ENCODE data around the gene EDEM2.
"Not testable (repeated sequence)": the region's sequence is repeated elsewhere in the genome, so short reads cannot be mapped to it uniquely, and the experiment has no call there.

Gene EDEM2

GRCh38 chr20:35134880-35135279, 12.3 kb downstream of the EDEM2 start:
- H3K4me3 ChIP-seq (ENCODE audit: low read length) = no peak overlapping the region
- no peak for DNase-seq (ENCODE audit: low read depth, low spot score)

- no peak overlapping the region for H3K4me3 ChIP-seq (ENCODE audit: low read length)
- DNase-seq (ENCODE audit: low read depth, low spot score) = no peak
These were observed 12.7 kb downstream of the EDEM2 start for GRCh38 chr20:35134472-35134871.

DNA sequence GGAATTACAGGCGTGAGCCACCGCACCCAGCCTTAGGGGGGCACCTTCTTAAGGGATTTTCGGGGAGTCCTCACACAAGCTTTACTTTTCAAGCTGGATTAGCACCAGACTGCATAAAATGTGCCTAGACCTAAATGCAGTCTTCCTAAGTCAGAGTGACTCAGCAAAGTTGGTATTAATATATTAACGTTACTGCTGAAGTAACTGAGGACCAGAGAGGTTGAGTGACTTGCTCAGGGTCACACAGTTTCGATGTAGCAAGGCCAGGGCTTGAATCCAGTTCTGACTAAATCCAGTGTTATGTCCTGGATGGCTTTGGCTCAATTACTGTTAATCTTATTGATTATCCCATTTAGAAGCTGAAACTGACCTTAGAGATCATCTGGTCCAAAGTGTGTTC, 13.4 kb downstream of the EDEM2 start:
- no peak overlapping the region for H3K4me3 ChIP-seq (ENCODE audit: low read length)
- no peak for DNase-seq (ENCODE audit: low read depth, low spot score)

DNA sequence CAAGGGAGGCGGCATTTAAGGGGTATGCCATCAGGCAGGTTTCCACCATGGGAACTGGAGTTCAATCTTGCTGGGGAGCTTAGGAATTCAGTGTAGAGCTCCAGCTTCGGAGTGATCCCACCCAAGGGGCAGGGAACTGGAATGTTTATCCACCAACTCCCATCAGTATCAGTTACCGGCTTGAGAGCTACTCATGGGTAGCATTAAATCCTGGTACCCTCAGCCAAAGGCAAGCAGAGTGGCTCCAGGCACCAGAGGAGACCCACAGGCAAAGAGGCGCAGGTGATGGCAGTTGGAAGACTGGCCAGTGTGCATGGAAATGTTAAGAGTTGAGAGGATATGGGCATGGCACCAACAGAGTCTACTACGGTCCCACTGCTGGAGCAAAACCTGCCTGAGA, 14.1 kb downstream of the EDEM2 start:
- DNase-seq (ENCODE audit: low read depth, low spot score) = no peak
- no peak overlapping the region for H3K4me3 ChIP-seq (ENCODE audit: low read length)

DNA sequence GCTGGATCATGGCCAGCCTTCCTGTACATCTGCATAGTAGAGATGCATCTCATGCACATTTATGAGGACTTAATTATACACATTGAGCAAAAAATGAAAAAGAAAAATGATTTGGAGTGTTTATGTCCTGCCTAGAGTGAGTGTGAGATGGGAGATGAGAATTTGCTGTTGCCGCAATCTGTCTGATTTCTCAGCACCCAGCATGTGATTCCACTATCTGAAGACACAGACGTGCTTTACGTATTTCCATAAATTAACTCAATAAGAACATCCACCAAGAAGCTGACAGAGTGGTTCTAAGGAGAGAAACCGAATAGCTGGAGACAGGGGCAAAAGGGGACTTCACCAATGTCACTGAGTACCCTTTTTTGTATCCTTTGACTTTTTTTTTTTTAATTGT, 15.2 kb downstream of the EDEM2 start:
- no peak for DNase-seq (ENCODE audit: low read depth, low spot score)
- H3K4me3 ChIP-seq (ENCODE audit: low read length) = no peak overlapping the region

DNA sequence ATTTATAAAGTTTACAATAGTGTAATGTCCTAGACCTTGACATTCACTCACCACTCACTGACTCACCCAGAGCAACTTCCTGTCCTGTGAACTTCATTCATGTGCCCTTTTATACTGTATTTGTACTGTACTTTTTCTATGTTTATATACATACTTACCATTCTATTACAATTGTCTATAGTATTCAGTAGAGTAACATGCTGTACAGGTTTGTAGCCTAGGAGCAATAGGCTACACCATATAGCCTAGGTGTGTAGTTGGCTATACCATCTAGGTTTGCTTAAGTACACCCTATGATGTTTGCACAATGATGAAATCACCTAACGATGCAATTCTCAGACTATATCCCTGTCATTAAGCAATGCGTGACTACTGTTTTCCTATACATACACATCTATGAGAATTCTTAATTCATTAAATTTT, 17.5 kb downstream of the EDEM2 start:
- no peak for DNase-seq (ENCODE audit: low read depth, low spot score)
- H3K4me3 ChIP-seq (ENCODE audit: low read length) = no peak overlapping the region

DNA sequence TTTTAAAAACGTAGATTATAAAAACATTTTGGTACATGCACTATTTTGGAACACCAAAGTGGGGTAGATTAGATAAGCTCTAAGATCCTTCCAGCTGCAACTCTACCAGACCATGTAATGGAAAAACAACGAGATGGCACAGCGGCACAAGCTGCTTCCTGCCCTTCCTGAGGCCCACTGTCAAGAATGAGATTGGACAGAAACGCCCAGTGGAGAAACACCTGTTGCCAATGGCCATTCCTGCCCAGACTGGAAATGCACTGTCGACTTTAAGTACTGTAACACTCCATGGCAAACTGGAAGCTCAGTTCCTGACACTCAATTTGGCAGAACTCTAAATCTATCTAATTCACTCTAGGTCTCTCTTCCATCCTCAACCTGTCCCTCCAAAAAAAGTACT, 21.4 kb downstream of the EDEM2 start:
- no peak for DNase-seq (ENCODE audit: low read depth, low spot score)
- no peak overlapping the region for H3K4me3 ChIP-seq (ENCODE audit: low read length)

DNA sequence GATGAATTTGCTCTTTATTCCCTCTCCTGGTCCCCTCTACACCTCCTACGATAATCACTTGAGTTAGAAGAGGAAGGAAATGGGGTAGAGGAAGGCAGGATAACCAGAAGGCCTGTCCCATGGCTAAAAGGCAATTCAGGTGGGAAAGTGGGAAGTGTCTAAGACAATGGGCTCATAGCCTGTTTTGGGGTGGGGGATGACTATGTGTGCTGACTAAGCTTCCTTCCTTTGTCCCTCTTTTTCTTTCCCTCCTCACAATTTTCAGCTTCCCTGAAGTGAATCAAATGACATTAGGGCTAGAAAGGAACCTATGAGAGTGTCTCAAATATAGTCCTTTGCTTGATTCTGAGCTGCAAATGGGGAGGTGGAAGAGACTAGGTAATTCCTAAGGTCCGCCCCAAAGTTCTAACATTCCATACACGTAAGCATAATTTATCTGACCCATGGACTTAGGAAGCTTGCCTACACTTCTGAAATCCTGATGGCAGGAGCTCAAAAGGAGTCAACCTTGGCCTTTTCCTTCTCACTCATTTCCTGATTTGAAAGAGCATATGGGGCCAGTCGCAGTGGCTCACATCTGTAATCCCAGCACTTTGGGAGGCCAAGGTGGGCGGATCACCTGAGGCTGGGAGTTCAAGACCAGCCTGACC, 24.3 kb downstream of the EDEM2 start:
- no peak overlapping the region for H3K4me3 ChIP-seq (ENCODE audit: low read length)
- no peak for DNase-seq (ENCODE audit: low read depth, low spot score)

DNA sequence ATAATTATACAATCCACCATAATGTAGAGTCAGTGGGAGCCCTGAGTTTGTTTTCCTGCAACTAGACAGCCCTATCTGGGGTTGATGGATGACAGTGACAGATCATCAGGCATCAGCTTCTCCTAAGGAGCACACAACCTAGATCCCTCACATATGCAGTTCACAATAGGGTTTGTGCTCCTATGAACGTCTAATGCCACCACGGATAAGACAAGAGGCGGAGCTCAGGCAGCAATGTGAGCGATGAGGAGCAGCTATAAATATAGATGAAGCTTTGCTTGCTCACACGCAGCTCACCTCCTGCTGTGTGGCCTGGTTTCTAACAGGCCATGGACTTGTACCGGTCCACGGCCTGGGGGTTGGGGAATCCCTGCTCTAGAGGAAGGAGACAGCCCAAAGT, 25.9 kb downstream of the EDEM2 start:
- no peak for DNase-seq (ENCODE audit: low read depth, low spot score)
- no peak overlapping the region for H3K4me3 ChIP-seq (ENCODE audit: low read length)

GRCh38 chr20:35120012-35120701, 27.0 kb downstream of the EDEM2 start:
- no peak overlapping the region for H3K4me3 ChIP-seq (ENCODE audit: low read length)
- DNase-seq (ENCODE audit: low read depth, low spot score) = no peak

DNA sequence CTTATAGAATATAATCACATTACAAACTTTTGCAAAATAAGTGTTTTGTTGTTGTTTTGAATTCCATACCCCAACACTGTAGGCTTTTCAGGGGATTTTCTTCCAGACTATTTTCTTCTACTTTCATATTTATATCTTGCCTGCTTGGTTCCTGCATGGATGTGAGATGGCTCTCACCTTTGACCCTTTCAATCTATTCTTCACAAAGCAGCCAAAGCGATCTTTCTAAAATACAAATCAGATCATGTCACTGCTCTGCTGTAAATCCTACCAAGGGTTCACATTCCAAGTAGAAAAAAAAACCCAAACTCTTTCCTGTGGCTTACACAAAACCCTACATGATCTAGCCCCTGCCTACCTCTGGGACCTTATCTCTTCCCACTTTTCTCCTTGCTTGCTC, 29.5 kb downstream of the EDEM2 start:
- no peak overlapping the region for H3K4me3 ChIP-seq (ENCODE audit: low read length)
- DNase-seq (ENCODE audit: low read depth, low spot score) = no peak

GRCh38 chr20:35117196-35117595, 29.9 kb downstream of the EDEM2 start:
- no peak for DNase-seq (ENCODE audit: low read depth, low spot score)
- no peak overlapping the region for H3K4me3 ChIP-seq (ENCODE audit: low read length)

DNA sequence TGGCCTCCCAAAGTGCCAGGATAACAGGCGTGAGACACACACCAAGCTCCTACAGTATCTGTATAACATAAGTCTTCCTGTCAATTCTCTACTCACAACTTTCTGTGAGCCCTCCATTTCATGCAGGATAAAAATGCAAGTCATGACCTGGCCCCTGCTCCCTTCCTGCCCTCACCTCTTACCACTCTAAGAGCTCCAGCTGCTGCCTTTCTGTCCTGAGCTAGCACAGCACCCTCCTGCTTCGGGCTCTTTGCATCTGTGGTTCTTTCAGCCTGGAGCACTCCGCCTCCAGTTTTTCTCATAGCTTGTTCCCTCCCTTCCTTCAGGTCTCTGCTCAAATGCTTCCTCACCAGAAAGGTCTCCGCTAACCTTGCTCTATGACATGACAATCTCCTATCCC, 30.9 kb downstream of the EDEM2 start:
- DNase-seq (ENCODE audit: low read depth, low spot score) = no peak
- no peak overlapping the region for H3K4me3 ChIP-seq (ENCODE audit: low read length)

GRCh38 chr20:35115606-35116005, 31.5 kb downstream of the EDEM2 start:
- no peak for DNase-seq (ENCODE audit: low read depth, low spot score)
- H3K4me3 ChIP-seq (ENCODE audit: low read length) = no peak overlapping the region

- not testable (repeated sequence) for H3K4me3 ChIP-seq (ENCODE audit: low read length); DNase-seq (ENCODE audit: low read depth, low spot score)
These were observed 34.9 kb downstream of the EDEM2 start for GRCh38 chr20:35112276-35112675.

DNA sequence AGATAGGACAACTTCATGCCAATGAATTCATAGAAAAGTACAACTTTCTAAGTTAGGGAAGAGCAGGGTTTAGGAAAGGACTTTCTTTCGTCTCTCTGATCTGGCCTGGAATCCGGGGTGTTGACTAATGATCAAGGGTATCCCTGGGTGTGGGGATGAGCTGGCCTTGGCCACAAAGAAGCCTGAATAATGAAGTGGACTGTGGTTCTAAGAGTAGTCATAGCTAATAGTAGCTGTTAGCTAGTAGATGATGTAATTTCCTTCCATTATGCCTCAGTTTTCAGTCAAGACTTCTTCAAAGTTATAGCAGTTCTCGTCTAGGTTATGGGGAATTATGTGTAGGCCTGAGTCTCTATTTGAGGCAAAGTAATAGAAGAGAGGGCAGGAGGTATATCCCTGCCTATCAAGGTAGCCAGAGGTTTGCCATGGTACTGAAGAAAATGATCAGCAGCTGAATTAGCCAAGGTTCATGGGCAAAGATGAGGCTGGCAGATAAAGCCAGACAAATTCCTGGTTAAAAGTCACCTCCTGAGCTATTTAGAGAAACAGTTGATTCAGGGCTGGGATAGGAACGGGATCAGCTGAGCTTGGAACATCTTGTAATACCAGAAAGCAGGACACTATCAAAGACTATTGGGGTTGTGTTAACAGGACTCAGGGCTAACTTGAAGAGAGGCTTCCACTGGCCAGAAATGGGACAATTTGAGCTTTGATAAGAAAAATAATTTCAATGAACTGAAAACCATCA, 35.8 kb downstream of the EDEM2 start:
- no peak overlapping the region for H3K4me3 ChIP-seq (ENCODE audit: low read length)
- no peak for DNase-seq (ENCODE audit: low read depth, low spot score)

GRCh38 chr20:35108921-35109320, 38.2 kb downstream of the EDEM2 start:
- DNase-seq (ENCODE audit: low read depth, low spot score) = no peak
- H3K4me3 ChIP-seq (ENCODE audit: low read length) = no peak overlapping the region

DNA sequence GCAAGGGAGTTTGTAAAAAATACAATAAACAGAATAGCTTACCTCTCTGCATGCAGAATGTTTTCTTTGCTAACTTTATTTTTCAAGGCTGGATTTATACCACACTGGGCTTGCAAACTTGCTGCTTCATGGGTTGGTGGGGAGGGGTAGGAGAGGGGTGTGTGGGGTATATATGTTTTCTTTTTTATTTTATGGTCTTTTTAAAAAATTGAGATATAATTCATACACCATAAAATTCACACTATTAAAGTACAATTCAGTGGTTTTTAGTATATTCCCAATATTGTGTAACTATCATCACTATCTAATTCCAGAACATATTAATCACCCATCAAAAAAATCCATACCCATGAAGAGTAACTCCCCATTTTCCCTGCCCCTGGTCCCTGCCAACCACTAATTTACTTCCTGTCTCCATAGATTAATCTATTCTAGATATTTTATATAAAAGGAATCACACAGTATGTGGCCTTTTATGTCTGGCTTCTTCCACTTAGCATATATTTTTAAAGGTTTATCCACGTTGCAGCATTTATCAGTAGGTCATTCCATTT, 40.2 kb downstream of the EDEM2 start:
- DNase-seq (ENCODE audit: low read depth, low spot score) = no peak

GRCh38 chr20:35104685-35105295, 42.3 kb downstream of the EDEM2 start:
- no peak overlapping the region for H3K4me3 ChIP-seq (ENCODE audit: low read length)
- DNase-seq (ENCODE audit: low read depth, low spot score) = no peak

More for the DNA sequence above, 40.2 kb downstream of the EDEM2 start:
- H3K4me3 ChIP-seq (ENCODE audit: low read length) = no peak overlapping the region

GRCh38 chr20:35101620-35102019, 45.5 kb downstream of the EDEM2 start:
- no peak for DNase-seq (ENCODE audit: low read depth, low spot score)
- H3K4me3 ChIP-seq (ENCODE audit: low read length) = no peak overlapping the region
